Sigmoid colon (tissue), 4 donors: Measurements from ENCODE around the gene OR2T5.
"Not testable (repeated sequence)": the region's sequence is repeated elsewhere in the genome, so short reads cannot be mapped to it uniquely, and the experiment has no call there.

ENCODE experiments used
- CTCF ChIP-seq, 4 experiments: fragments of 450-650 bp in 3 of 4; fragments of 200-600 bp in 1 of 4; IDR thresholded peaks; one replicate each; pipeline ENCODE4 v1.5.1; 2016 to 2019; ENCODE audit warnings: antibody characterized with exemption in 4 of 4, mild to moderate bottlenecking in 3 of 4, moderate library complexity in 2 of 4
- POLR2A ChIP-seq, 2 donors: fragments of 450-650 bp; IDR thresholded peaks; one replicate each; pipeline ENCODE4 v1.6.1; 2016; ENCODE audit warnings: antibody characterized with exemption in 2 of 2, mild to moderate bottlenecking in 2 of 2, moderate library complexity in 2 of 2
- POLR2AphosphoS5 ChIP-seq, 4 donors: sonication (generic); formaldehyde crosslinking; IDR thresholded peaks; one replicate each; pipeline ENCODE4 v1.6.1; 2017; ENCODE audit warnings: antibody characterized with exemption in 4 of 4

DNA sequence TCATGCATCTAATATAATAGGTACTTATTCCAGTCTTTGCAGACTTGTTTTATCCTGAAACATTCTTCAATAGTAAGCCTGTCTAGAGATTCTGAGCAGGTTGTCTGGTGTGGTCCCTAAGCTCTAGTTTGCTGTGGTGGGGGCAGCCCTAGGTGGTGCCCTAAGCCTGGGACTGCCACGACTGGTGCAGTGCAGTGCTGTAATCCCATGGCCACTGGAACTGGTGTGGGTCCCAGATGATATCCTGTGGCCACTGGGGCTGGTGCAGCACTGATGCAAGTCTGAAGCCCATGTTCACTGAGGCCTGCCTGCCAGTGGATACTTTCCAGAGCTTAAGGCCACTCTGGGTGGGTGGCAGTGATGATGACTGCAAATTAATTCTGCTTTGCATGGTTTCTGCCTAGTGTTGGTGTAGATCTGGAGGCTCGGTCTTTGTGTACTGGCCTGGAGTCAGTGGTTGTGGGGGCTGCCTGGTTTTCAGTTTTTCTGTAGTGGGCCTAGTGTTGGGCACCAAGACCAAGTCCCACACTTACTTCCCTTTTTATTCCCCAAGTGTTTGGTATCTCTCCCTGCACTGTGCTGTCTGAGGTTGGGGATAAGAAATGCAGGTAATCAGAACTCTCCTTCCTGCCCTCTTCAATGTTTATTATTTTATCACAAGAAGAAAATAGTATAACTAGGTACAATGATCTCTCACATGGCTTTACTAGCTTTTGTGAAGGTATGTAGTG, 12.1 kb downstream of the OR2T5 start:
- not testable (repeated sequence) for TF ChIP-seq CTCF, POLR2A, POLR2AphosphoS5 (IDR thresholded peaks at IDR 0.05)
